ENCODE measurements around the gene CTRL.
"Not testable (repeated sequence)": the region's sequence is repeated elsewhere in the genome, so short reads cannot be mapped to it uniquely, and the experiment has no call there.

The CTRL gene

DNA sequence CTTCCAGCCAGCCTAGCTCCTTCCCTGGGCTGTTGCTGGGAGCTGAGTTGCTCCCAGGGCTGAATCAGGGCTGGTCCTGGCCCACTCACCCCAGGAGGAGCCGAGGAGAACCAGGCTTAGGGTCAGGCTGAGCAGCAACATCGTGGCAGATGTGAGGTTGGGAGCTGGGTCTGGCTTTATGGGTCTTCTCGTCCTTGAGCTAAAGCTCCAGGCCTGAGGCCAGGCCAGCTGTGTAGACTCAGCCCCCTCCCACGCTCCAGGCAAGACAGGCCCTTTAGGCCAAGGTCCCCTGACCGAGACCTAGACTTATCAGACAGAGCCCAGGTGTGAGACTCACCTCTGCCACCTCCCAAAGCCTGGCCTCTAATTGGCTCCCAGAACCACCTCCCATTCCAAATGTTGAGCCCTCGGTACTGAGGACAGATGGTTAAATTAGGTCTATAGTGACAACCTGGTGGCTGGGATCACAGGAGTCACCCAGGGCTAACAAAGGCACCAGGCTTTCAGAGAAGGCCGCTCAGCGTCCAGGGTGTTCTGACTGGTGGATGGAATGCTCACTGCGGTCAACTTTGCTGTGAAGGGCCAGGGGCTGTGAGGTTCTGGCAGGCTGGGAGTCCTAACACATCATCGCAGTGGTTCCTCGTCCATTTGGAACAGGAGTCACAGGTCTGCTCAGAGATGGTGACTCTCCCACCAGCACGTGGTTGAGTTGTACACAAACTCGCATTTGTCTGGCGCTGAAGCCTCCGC is at the start of gene CTRL:
Gene CTRL, minus strand, starts transcription at position 151 of the 750 bp plus-strand sequence. Its CDS starts 10 bp downstream, at position 141.
- no peak for DNase-seq

DNA sequence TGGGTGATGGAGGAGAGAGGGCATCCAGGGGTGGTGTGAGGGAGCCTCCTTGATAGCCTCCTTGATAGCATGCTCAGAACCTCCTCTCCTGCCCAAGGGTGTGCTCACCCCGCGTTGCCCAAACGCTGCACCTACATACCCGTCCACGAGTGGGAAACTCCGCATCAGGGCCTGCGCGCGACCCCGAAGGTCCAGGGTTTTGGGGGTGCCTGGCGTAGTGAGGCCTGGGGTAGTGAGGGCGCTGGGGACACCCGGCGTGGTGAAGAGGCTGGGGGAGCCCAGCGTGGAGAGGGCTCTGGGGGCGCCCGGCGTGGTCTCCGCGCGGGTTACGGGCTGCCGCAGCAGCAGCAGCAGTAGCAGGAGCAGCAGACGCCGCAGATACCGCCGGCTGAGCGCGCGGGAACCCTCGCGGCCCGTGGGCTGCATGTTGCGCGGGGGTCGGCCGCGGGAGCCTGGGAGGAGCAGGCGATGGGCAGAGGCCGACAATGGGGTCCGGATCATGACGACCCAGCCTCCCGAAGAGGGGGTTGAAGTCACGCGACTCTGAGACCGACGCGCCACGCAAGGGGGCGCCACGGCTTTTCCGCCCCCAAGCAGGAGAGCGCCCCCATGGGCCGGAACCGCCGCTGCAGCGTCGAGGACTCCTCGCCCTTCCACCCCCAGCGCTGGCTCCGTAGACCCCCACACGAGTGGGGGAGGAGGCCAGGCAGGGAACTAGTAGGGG is 48.5 kb upstream of the CTRL start, which contains the start of gene DPEP3:
Gene DPEP3, minus strand, starts transcription at position 545 of the 724 bp plus-strand sequence. Its CDS starts 119 bp downstream, at position 426.
- DNase-seq, result no peak

DNA sequence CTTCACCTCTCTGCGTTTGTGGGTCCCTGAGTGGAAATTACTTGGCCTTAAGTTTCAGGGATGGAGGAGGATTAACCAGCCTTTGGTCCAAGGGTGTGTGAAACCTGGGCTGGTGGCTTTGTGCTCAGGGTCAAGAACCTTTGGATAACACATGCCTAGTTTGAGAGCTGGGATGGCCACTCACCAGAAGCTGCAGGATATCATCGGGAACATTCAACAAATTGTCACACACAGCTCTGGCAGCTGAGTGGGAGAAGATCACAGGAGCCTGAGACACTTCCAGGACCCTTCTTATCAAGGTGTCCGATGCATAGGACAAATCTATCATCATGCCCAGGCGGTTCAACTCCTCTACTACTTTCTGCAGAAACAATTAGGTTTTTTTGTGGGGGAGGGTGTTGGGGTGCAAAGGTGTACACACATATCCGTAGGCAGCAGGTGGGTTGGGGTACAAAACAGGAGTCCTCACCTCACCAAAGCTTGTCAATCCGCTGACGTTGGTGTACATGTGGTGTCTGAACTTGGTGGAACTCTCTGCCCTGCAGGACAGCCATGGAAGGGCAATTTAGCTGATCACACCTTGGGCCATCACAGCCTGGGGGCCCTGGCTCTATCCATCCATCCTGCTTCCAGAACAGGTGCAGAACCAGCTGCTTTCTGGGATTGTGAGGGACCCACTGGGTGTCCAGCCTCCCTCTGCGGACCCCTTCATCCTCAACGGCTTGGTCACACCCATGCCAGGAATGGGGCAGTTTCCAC is 46.0 kb upstream of the CTRL start:
- DNase-seq, result no peak

DNA sequence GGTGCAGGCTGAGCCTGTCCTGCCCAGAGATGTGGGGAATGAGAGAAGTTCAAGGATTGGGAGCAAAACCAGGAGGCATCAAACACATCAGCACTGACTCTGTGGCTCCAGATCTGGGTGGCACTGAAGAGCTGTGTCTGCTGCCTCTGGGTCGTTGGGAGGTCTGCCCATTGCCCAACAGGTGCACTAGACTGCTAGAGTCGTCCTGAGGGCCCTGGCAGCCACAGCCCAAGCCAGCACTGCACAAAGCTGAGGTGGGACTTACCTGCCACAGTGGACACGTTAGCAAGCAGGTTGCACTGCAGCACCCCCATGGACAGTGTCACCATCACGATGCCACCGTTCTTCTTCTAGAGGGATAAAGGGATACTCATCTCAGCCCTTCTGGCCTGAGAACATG is 45.3 kb upstream of the CTRL start:
- no peak for DNase-seq

- DNase-seq, result no peak
These were observed 44.5 kb upstream of the CTRL start for GRCh38 chr16:67976205-67976604.

DNA sequence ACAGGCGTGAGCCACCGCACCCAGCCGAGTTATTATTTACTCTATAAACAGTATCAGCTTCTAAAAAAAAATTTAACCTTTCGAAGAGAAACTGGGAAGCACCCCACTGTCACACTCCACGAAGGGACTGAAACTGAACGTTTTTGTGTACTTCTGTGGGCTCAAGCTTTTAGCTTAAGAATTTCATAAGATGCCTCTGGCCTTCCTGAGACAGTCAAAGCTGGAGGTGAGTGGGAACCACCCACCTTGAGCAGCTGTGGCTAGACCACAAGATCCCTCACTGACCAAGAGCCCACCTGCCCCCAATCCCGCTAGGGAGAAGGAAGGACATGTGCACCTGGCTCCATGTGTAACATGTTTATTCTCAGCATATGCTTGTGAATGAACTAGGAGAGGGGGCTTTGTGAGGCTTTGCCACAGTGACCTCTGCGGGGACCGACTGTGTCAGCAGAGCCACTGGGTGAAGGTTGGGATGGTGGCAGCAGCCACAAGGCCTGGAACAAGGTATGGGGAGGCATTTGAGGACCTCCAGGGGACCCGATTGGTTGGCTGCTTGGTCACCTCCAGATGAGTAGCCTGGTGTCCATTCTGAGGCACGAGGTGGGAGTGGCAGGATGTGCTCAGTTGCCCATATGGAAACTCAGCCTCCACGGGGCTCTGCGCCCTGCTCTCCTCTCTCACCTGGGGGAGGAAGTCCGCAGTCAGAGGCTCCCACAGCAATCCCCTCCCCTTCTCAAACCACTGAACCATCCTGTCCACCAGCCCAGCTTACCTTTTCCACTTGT is 43.9 kb upstream of the CTRL start:
- DNase-seq, result no peak

GRCh38 chr16:67972285-67972684 is 40.6 kb upstream of the CTRL start:
- not testable (repeated sequence) for DNase-seq

GRCh38 chr16:67971111-67971510 is 39.4 kb upstream of the CTRL start:
- no peak for DNase-seq

GRCh38 chr16:67969254-67970039 is 37.8 kb upstream of the CTRL start:
- DNase-seq, result peak; percentile 37

DNA sequence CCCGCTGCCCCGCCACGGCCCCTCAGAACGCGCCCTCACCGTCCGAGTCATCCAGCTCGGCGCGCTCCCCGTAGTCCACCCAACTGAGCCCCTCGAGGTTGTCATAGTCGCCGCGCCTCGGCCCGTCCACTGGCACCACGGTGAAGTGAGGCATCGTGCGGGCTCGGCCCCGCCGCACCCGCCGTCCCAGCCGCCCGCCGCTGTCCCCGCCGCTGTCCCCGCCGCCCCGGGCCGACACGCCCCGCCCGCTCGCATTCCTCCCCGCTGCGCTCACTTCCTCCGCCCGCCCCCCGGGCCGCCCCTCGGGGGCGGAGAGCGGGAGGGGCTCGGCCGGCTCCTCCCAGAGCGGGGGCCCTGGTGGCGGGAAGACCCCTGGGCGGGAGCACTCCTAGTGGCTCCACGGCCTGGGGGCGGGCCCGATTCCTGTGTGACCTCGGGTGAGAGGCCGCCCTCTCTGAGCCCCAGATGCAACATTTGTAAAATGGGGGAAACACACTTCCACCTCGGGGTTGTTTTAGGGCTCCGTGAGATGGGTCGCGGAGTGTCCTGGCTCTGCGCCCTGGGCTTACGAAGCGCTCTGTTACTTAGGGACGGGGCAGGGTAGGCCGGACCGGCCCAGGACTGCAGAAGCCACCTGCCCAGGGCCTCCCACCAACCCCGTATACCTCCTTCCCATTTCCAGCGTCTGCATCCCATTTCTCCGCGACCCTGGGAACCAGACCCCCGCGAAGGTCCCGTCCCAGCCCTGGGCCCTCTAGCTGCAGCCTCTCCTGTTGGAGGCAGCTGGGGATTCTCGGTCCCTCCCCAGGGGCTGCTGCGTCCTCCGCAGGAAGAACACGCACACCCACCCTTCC is 37.0 kb upstream of the CTRL start, which contains the start of gene SLC12A4:
Gene SLC12A4, minus strand, starts transcription at position 238 of the 854 bp plus-strand sequence. Its CDS starts 84 bp downstream, at position 154.
- peak; percentile 91 for DNase-seq

DNA sequence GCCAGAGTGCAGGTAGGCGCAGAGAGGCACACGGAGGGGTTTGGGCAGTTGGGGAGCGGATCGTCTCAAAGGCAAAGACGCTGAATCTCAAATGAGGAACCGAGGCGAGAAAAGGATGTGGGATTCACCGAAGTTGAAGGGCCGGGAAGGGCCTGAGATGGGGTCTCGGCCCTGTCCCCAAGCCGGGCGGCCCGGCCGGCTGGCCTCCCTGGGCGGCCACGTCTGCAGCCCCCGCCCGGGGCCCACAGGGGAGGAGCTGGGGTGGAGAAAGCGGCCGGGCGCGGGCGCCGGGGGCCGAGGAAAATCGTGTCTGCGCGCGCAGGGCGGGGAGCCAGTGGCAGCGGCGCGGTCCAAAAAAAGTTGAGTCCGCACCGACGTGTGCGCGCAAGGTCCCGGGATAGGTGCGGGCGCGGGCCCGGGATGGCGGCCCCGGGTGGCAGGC is 36.3 kb upstream of the CTRL start:
- DNase-seq, result peak; percentile 31

- DNase-seq, result peak; percentile 40
These were observed 35.7 kb upstream of the CTRL start for GRCh38 chr16:67967183-67967957.

GRCh38 chr16:67966549-67967182 is 35.0 kb upstream of the CTRL start:
- no peak for DNase-seq

GRCh38 chr16:67965668-67966548 is 34.2 kb upstream of the CTRL start:
- no peak for DNase-seq

DNA sequence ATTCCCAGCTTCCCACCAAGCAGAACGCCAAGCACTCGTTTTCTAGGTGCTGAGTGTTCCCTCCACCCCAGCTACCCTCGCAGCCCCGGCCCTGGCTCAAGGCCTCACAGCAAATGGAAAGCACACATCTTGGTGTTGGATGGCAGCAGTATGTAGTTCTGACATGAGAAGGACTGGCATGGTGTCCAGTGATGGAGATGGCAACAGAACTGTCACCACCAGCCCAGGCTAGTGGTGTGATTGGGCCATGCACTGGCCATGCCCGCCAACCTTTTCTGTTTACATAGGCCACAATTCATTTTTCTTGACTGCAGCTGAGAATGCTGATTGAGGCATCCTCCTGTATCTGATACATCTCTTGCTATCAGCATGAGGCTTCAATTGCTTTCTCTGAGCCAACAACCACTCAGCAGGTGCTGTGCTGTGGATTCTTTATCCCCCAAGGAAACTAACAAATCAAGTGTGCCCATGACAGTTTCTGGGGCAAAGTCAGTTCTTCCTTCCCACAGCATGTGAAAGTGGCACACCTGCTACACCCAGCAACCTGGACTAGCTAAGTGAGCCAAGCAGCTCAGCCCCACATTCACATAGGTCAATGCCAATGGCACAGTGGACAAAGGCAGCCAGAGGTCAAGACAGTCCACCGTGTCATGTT is 32.9 kb upstream of the CTRL start:
- no peak for DNase-seq

GRCh38 chr16:67963662-67964321 is 32.1 kb upstream of the CTRL start:
- DNase-seq, result no peak

- no peak for DNase-seq
These were observed 31.6 kb upstream of the CTRL start for GRCh38 chr16:67963292-67963661.
